Left forelimb (tissue), 1 donor: ENCODE measurements around the gene CREB3L1.
A peak's percentile ranks its signal among the peaks of the same experiment; 100 is the strongest.

Experiments used
- DNase-seq: peaks from one replicate; pipeline ENCODE4 v3.0.0-alpha.2; 2018; ENCODE audit warnings: low spot score

Gene CREB3L1

GRCh38 chr11:46364791-46365190 lies 87.3 kb downstream of the CREB3L1 start:
- no peak for DNase-seq

- DNase-seq: no peak
Observed at GRCh38 chr11:46366260-46366659, 88.8 kb downstream of the CREB3L1 start.

DNA sequence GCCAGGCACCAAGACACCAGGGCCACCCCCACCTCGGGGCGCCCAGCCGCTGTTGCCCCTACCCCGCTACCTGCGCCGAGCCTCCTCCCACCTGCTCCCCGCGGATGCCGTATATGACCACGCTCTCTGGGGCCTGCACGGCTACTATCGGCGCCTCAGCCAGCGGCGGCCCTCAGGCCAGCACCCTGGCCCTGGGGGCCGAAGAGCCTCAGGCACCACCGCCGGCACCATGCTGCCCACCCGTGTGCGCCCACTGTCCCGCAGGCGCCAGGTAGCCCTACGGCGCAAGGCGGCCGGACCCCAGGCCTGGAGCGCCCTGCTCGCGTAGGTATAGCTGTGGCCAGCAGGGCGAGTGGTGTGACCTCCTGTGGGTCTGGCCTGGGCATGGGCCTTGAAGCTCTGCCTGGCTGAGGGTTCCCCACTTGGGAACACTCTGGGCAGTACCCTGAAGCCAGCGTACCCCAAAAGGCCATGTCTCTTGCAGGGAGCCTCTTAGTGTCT lies 89.2 kb downstream of the CREB3L1 start:
- DNase-seq: no peak

- peak; percentile 84 for DNase-seq
Observed at GRCh38 chr11:46367244-46367915, 89.9 kb downstream of the CREB3L1 start.

GRCh38 chr11:46367916-46368267 lies 90.4 kb downstream of the CREB3L1 start:
- DNase-seq: no peak

- no peak for DNase-seq
Observed at GRCh38 chr11:46369458-46370152, 92.1 kb downstream of the CREB3L1 start.

- no peak for DNase-seq
Observed at GRCh38 chr11:46370253-46370652, 92.8 kb downstream of the CREB3L1 start.
